ENCODE measurements around the gene CDH16.

CDH16 gene

GRCh38 chr16:66924527-66925321 lies 6.0 kb upstream of the CDH16 start:
- Histone ChIP-seq H3K4me3 (peak overlapping the region; percentile 82 to 91), H3K9me3 (no peaks in the 10 kb centered on the region), H3K27ac (peak overlapping the region; percentile 97), H3K36me3 (peaks cover 12 to 20% (median 20%) of the 10 kb centered on the region in 3 donors), H3K27me3 (no peaks in the 10 kb centered on the region), H3K4me1 (peaks cover 0 to 76% (median 58%) of the 10 kb centered on the region in 4 donors)
- DNase-seq, result peak in 1 of 2 donors; percentile 81
- peak; percentile 35 to 63 for TF ChIP-seq CTCF (IDR thresholded peaks at IDR 0.05)
- intact Hi-C loops (cut with DNase I; ENCODE audit: low total_unique reads), result loop anchor here (2.0 kb wide), 1 partner anchor 22 kb away; no protein-coding TSS in a partner anchor

GRCh38 chr16:66923866-66924265 lies 5.2 kb upstream of the CDH16 start:
- Histone ChIP-seq H3K4me1 (peaks cover 0 to 82% (median 58%) of the 10 kb centered on the region in 4 donors), H3K9me3 (no peaks in the 10 kb centered on the region), H3K27ac (peak overlapping the region; percentile 97), H3K4me3 (peak overlapping the region; percentile 82 to 91), H3K36me3 (peaks cover 12 to 20% (median 20%) of the 10 kb centered on the region in 3 donors), H3K27me3 (no peaks in the 10 kb centered on the region)
- no peak for DNase-seq
- intact Hi-C loops (cut with DNase I; ENCODE audit: low total_unique reads), result loop anchor here (2.0 kb wide), 1 partner anchor 21 kb away; no protein-coding TSS in a partner anchor
- no peak for TF ChIP-seq CTCF (IDR thresholded peaks at IDR 0.05)

- Histone ChIP-seq H3K27ac (peak overlapping the region; percentile 97), H3K4me1 (peaks cover 0 to 76% (median 58%) of the 10 kb centered on the region in 4 donors), H3K27me3 (no peaks in the 10 kb centered on the region), H3K4me3 (peak overlapping the region; percentile 82 to 91), H3K36me3 (peaks cover 12 to 20% (median 20%) of the 10 kb centered on the region in 3 donors), H3K9me3 (no peaks in the 10 kb centered on the region)
- peak; percentile 66 to 95 for DNase-seq
- intact Hi-C loops (cut with DNase I; ENCODE audit: low total_unique reads), result no loop called here
- TF ChIP-seq CTCF (IDR thresholded peaks at IDR 0.05), result no peak
Measured at GRCh38 chr16:66923247-66923731, 4.6 kb upstream of the CDH16 start.

GRCh38 chr16:66921729-66922450 lies 3.2 kb upstream of the CDH16 start:
- Histone ChIP-seq H3K36me3 (peaks cover 12 to 20% (median 20%) of the 10 kb centered on the region in 3 donors), H3K4me3 (peak overlapping the region in 1 of 2 donors; percentile 3), H3K4me1 (peaks cover 0 to 62% (median 49%) of the 10 kb centered on the region in 4 donors), H3K27me3 (no peaks in the 10 kb centered on the region), H3K9me3 (no peaks in the 10 kb centered on the region), H3K27ac (peak overlapping the region; percentile 97)
- intact Hi-C loops (cut with DNase I; ENCODE audit: low total_unique reads), result no loop called here
- TF ChIP-seq CTCF (IDR thresholded peaks at IDR 0.05), result no peak
- no peak for DNase-seq

- Histone ChIP-seq H3K27ac (peak overlapping the region; percentile 97), H3K4me3 (no peak overlapping the region), H3K36me3 (peaks cover 12 to 20% (median 20%) of the 10 kb centered on the region in 3 donors), H3K9me3 (no peaks in the 10 kb centered on the region), H3K27me3 (no peaks in the 10 kb centered on the region), H3K4me1 (peaks cover 0 to 54% (median 41%) of the 10 kb centered on the region in 4 donors)
- TF ChIP-seq CTCF (IDR thresholded peaks at IDR 0.05), result no peak
- no peak for DNase-seq
- intact Hi-C loops (cut with DNase I; ENCODE audit: low total_unique reads), result no loop called here
Measured at GRCh38 chr16:66920924-66921680, 2.4 kb upstream of the CDH16 start.

Data from tibial artery (tissue), 4 donors.